G401.6 (cell line): Measurements from ENCODE around the gene PPP1R12C.
A peak's percentile ranks its signal among the peaks of the same experiment; 100 is the strongest.
"Not testable (repeated sequence)": the region's sequence is repeated elsewhere in the genome, so short reads cannot be mapped to it uniquely, and the experiment has no call there.

Experiments used
- FAIRE-seq: peaks from 2 replicates; lab custom pipeline; 2012; peaks lifted over from hg19 to GRCh38; lab: Jason Lieb, UNC

The PPP1R12C gene

DNA sequence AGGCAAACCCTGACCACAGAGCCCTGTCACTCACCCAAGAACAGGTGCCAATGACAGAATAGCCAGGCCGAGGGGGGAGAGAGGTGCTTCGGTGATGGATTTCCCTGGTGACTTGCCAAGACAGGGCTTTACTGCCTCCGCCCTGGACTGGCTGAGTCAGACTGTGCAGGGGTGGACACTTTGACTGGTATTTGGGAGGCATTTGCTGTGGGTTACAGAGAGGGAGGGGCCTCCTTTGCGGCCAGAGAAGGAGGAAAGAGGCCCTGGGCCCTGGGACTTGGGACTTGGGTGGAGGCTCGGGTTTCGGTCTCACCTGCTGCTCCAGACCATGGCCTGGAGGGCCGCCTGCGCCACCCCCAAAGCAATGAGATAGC, 46.3 kb downstream of the PPP1R12C start:
- no peak for FAIRE-seq

DNA sequence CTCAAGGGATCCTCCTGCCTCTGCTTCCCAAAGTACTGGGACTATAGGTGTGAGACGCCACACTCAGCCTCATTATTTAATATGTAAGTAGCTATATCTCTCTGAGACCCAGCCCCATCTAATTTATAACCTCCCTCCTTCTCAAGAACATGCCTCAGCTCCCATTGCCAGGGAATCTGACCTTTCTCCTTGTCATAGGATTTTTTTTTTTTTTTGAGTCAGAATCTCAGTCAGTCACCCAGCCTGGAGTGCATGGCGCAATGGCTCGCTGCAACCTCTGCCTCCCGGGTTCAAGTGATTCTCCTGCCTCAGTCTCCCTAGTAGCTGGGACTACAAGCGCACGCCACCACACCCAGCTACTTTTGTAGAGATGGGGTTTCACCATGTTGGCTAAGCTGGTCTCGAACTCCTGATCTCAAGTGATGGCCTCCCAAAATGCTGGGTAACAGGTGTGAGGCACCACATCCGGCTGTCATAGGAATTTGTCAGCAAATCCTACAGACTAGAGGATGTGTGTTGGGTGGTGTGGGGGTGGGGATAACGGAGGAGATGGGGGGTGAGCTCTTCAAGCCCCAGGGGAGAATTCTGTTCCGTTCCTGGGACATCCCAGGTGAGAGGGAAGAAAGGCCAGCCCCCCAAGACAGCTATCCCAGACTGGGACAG, 46.8 kb downstream of the PPP1R12C start:
- no peak for FAIRE-seq

DNA sequence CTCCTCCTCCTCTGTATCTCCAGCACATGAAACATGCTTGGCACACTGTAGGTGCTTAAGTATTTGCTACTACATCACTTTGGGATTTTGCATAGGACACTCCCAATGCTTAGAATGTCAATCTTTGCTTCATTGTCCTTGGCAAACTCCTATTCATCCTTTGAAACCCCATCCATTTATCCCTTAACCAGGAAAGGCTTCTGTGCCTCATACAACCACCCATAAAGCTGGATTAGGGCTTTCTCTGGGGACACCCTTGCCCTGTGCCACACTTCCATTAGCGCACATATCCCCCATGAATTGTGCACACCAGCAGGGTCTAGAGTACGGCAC, 47.6 kb downstream of the PPP1R12C start:
- no peak for FAIRE-seq

- no peak for FAIRE-seq
Observed at GRCh38 chr19:55068950-55069864, 48.2 kb downstream of the PPP1R12C start.

- FAIRE-seq = no peak
Observed at GRCh38 chr19:55067869-55068268, 49.6 kb downstream of the PPP1R12C start.

- no peak for FAIRE-seq
Observed at GRCh38 chr19:55066107-55066709, 51.2 kb downstream of the PPP1R12C start.

DNA sequence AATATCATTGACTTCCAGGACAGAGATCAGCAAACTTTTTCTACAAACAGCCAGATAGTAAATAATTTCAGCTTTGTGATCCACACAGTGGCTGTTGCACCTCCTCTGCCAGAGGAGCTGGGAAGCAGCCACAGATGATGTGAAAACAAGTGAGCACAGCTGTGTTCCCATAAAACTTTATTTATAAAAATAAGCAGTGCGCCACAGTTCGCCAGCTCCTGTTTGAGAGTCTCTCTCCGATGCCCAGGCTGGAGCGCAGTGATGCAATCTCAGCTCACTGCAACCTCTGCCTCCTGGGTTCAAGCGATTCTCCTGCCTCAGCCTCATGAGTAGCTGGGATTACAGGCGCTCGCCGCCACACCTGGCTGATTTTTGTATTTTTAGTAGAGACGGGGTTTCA, 51.9 kb downstream of the PPP1R12C start:
- FAIRE-seq = not testable (repeated sequence)

DNA sequence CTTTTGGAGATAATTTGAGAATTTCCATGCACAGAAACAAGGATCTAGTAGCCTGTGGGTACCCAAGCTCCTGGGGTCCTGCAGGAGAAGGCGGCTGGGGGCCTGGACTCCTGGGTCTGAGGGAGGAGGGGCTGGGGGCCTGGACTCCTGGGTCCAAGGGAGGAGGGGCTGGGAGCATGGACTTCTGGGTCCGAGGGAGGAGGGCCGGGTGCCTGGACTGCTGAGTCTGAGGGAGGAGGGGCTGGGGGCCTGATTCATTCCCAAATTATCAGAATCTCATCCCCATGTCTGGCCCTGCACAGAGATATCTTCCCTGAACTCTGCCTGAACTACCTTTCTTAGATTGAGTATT, 54.0 kb downstream of the PPP1R12C start:
- FAIRE-seq = no peak

DNA sequence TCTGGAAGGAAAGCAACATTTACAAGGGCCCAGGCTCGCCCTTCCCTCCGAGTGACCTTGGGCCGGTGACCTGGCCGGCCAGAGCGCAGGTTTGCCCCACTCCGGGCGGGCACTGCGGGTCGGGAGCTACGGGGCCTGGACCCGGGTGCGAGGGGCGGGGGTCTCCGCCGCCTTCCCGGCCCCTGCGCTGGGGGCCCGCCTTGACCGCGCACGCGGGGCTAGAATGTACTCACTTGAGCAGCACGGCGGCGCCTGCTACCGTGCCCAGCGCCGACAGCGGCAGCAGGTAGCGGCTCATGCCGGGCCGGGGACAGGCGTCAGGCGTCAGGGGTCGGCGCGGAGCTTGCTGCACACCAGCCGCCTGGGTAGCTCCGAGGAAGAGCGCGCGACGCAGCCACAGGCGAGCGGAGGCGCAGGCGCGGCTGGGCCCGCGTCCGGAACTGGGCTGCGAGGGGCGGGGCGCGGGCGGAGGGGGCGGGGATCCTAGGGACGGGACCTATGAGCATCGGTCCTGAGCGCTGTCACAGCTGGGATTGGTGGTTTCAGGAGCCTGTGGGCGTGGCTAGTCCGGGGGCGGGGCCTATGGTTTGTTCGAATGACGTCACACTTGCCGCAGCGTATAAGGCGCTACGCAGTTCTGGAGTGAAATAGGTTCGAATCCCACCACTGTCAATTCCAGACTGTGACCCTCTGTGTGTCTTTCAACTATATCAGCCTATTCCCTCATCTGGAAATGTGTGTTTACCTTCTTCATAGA, 54.5 kb downstream of the PPP1R12C start, which contains the start of gene RDH13:
TSS of gene RDH13 (minus strand) at position 414 of the 757 bp plus-strand sequence. CDS start at position 298, 116 bp downstream.
- FAIRE-seq = peak; percentile 93

DNA sequence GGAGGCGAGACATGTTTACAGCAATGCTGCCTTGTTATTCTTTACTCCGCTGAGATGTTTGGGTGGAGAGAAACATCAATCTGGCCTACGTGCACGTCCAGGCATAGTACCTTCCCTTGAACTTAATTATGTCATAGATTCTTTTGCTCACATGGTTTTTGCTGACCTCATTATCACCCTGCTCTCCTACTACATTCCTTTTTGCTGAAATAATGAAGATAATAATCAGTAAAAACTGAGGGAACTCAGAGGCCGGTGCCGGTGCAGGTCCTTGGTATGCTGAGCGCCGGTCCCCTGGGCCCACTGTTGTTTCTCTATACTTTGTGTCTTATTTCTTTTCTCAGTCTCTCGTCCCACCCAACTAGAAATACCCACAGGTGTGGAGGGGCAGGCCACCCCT, 57.1 kb downstream of the PPP1R12C start:
- not testable (repeated sequence) for FAIRE-seq

DNA sequence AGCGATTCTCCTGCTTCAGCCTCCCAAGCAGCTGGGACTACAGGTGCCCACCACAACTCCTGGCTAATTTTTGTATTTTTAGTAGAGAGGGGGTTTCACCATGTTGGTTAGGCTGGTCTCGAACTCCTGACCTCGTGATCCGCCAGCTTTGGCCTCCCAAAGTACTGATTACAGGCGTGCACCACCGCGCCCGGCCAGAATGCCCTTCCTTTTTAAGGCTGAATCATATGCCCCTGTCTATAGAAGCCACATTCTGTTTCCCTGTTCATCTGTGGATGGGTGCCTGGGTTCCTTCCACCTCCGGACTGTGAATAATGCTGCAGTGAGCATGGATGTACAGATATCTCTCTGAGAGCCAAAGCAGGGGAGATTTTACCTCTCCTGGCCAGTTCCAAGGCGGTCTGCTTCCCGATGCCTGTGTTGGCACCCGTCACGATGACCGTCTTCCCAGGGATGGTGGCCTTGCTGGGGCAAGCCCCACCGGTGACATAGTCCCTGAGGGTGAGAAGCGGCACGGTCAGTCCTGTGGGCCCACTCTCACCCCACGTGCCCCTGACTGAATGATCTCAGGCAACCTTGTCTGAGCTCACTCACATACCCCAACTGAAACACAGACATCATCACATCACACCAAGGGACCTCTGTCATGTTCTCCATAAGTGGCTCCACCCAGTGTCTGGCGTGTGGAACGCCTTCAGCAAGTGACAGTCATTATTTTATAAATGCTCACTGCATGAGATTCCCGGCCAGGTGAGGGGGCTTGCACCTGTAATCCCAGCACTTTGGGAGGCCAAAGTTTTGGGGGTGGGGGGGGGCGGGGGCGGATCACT, 58.4 kb downstream of the PPP1R12C start:
- FAIRE-seq = no peak

DNA sequence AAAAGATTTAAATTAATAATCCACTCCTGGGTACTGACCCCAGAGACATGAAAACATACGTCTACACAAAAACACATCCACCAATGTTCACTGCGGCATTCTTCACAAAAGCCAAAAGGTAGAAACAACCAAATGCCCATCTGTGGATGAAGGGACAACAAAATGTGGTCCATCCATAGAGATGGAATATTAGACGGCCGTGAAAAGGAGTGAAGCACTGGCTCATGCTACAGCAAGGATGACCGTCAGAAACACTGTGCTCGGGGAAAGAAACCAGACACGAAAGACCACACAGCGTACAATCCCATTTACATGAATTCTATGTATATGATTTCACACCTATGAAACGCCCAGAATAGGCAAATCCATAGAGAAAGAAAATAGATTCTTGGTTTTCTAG, 60.6 kb downstream of the PPP1R12C start:
- no peak for FAIRE-seq

GRCh38 chr19:55053735-55054134, 63.7 kb downstream of the PPP1R12C start:
- no peak for FAIRE-seq

- FAIRE-seq = no peak
Observed at GRCh38 chr19:55050749-55051532, 66.5 kb downstream of the PPP1R12C start.

GRCh38 chr19:55048446-55048845, 69.0 kb downstream of the PPP1R12C start:
- FAIRE-seq = no peak

GRCh38 chr19:55047951-55048350, 69.5 kb downstream of the PPP1R12C start:
- no peak for FAIRE-seq

- FAIRE-seq = no peak
Observed at GRCh38 chr19:55046975-55047622, 70.3 kb downstream of the PPP1R12C start.

GRCh38 chr19:55044771-55045716, 72.4 kb downstream of the PPP1R12C start:
- FAIRE-seq = no peak

DNA sequence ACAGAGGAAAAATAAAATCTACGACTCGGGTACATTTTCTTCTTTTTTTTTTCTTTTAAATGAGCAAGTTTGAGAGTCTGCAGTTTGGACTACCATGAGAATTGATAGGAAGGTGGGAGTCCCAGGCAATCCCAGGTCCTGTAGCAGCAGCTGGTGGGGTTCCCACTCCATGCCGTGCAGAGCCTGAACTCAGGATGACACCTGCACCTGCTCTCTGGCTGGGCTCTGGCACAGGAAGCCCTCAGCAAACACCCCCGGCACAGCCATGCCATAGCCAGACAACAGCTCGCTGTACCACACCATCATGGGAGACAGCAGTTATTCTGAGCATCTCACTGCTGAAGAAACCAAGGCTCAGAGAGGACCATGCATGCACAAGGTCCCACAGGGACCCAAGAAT, 73.2 kb downstream of the PPP1R12C start:
- no peak for FAIRE-seq
